Body of pancreas (tissue), 4 donors: ENCODE data around the gene SNX21.

ENCODE experiments used
- CTCF ChIP-seq, 7 experiments: fragments of 450-650 bp in 4 of 7; fragments of 200-600 bp in 3 of 7; sonication (generic) in 3 of 7; IDR thresholded peaks; one replicate each; pipeline ENCODE4 v1.5.1; 2016 to 2019; ENCODE audit warnings: antibody characterized with exemption in 7 of 7
- POLR2A ChIP-seq, 3 donors: fragments of 450-650 bp; IDR thresholded peaks; one replicate each; pipeline ENCODE4 v1.6.1; 2016; ENCODE audit warnings: antibody characterized with exemption in 3 of 3, mild to moderate bottlenecking in 2 of 3

DNA sequence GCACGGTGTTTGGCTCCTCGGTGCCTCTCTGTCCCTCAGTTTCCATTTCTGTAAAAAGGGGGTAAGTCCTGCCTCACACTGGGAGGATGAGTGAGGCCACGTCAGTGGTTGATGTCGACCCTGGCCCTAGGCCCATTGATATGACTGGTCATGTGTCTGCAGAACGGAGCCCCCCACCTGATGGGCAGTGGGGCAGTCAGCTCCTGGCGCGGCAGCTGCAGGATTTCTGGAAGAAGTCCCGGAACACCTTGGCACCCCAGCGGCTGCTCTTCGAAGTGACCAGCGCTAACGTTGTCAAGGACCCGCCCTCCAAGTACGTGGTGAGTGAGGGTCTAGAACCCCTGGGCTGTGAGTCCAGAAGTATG lies 1.2 kb downstream of the SNX21 start:
- TF ChIP-seq POLR2A (IDR thresholded peaks at IDR 0.05) (no peak), CTCF (IDR thresholded peaks at IDR 0.05) (no peak)
